ENCODE data around the gene PCSK5.

DNA sequence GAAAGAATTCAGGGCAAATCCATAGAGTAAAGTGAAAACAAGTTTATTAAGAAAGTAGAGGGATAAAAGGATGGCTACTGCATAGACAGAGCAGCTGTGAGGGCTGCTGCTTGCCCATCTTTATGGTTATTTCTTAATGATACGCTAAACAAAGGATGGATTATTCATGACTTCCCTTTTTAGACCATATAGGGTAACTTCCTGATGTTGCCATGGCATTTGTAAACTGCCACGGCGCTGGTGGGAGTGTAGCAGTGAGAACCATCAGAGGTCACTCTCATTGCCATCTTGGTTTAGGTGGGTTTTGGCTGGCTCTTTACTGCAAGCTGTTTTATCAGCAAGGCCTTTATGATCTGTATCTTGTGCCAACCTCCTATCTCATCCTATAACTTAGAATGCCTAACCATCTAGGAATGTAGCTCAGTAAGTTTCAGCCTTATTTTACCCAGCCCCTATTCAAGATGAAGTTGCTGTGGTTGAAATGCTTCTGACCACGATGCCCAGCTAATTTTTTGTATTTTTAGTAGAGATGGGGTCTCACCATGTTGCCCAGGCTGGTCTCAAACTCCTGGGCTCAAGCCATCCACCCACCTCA lies 461.6 kb downstream of the PCSK5 start:
- TF ChIP-seq, protein P1, sequence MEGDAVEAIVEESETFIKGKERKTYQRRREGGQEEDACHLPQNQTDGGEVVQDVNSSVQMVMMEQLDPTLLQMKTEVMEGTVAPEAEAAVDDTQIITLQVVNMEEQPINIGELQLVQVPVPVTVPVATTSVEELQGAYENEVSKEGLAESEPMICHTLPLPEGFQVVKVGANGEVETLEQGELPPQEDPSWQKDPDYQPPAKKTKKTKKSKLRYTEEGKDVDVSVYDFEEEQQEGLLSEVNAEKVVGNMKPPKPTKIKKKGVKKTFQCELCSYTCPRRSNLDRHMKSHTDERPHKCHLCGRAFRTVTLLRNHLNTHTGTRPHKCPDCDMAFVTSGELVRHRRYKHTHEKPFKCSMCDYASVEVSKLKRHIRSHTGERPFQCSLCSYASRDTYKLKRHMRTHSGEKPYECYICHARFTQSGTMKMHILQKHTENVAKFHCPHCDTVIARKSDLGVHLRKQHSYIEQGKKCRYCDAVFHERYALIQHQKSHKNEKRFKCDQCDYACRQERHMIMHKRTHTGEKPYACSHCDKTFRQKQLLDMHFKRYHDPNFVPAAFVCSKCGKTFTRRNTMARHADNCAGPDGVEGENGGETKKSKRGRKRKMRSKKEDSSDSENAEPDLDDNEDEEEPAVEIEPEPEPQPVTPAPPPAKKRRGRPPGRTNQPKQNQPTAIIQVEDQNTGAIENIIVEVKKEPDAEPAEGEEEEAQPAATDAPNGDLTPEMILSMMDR (IDR thresholded peaks at IDR 0.05; ENCODE audit: control extremely low read depth in 1 of 3, insufficient read depth in 1 of 3, low read depth in 1 of 3, low read length in 3 of 3), result no peak
- TF ChIP-seq POLR2A (IDR thresholded peaks at IDR 0.05; ENCODE audit: control extremely low read depth in 1 of 2, low read depth in 2 of 2, low read length in 2 of 2) (no peak), PHF8 (conservative IDR thresholded peaks at IDR 0.05; ENCODE audit: low read depth, low read length) (no peak), SRF (IDR thresholded peaks at IDR 0.05; ENCODE audit: low read depth, low read length) (no peak), GTF2F1 (IDR thresholded peaks at IDR 0.05; ENCODE audit: borderline replicate concordance, low read depth, low read length) (no peak), SP1 (IDR thresholded peaks at IDR 0.05; ENCODE audit: low read depth, low read length) (no peak)
